ENCODE results near the gene SLAMF6.

DNA sequence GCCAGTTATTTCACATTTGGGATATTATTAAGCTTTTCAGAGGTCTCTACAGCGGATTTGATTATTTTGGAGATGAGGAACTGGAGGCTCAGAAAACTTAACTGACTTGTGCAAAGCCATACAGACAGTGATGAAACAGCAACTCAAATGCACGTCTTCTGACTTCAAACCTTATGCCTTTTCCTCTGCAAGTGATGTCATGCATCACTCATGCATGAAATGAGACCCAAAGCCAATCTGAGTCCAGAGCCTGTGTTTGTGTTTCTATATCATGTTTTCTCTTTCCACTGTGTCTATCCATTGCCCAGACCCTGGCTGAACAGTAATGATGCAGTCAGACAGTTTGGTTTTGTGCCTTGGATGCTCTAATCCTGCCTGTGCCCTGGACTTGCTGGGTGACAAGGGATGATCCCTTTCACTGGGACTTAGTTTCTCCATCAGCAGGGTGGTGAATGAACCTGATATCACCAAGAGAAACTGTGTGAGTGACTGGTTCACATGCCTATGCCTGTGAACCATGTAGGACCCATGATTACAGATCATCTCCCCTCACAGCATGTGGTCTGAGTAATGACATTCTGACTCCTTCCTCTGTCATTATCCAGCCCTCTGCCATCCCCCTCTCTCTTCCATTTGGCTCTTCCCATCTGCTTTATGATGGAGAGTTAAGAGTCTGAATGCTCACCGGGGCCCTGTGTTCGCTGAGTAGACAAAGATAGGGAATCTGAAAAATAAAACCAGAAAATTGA is 33.4 kb downstream of the SLAMF6 start:
- TF ChIP-seq, protein P1, sequence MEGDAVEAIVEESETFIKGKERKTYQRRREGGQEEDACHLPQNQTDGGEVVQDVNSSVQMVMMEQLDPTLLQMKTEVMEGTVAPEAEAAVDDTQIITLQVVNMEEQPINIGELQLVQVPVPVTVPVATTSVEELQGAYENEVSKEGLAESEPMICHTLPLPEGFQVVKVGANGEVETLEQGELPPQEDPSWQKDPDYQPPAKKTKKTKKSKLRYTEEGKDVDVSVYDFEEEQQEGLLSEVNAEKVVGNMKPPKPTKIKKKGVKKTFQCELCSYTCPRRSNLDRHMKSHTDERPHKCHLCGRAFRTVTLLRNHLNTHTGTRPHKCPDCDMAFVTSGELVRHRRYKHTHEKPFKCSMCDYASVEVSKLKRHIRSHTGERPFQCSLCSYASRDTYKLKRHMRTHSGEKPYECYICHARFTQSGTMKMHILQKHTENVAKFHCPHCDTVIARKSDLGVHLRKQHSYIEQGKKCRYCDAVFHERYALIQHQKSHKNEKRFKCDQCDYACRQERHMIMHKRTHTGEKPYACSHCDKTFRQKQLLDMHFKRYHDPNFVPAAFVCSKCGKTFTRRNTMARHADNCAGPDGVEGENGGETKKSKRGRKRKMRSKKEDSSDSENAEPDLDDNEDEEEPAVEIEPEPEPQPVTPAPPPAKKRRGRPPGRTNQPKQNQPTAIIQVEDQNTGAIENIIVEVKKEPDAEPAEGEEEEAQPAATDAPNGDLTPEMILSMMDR (IDR thresholded peaks at IDR 0.05): no peak
- no peak for TF ChIP-seq POLR2A (IDR thresholded peaks at IDR 0.05)

Data from testis (tissue), 2 donors.